Stimulated activated CD8-positive, alpha-beta memory T cell treated with anti-CD3 and anti-CD28 coated beads, Interleukin-4, amount 100 ng/mL, for 48 hours (primary cell): ENCODE data around the gene SH3RF1.

ENCODE experiments used
- DNase-seq: peaks from one replicate; pipeline ENCODE4 v3.0.0-alpha.2; 2020

The SH3RF1 gene

GRCh38 chr4:169274033-169274432, 3.3 kb upstream of the SH3RF1 start:
- DNase-seq: no peak

GRCh38 chr4:169272265-169272886, 1.6 kb upstream of the SH3RF1 start:
- no peak for DNase-seq

GRCh38 chr4:169271692-169272007, 894 bp upstream of the SH3RF1 start:
- no peak for DNase-seq

- peak; percentile 52 for DNase-seq
These were observed 593 bp downstream of the SH3RF1 start for GRCh38 chr4:169269916-169270809.

- no peak for DNase-seq
These were observed 1.6 kb downstream of the SH3RF1 start for GRCh38 chr4:169268951-169269760.

- no peak for DNase-seq
These were observed 3.7 kb downstream of the SH3RF1 start for GRCh38 chr4:169267070-169267469.

GRCh38 chr4:169266661-169267060, 4.1 kb downstream of the SH3RF1 start:
- no peak for DNase-seq

GRCh38 chr4:169266081-169266480, 4.7 kb downstream of the SH3RF1 start:
- no peak for DNase-seq

GRCh38 chr4:169263791-169264392, 6.9 kb downstream of the SH3RF1 start:
- DNase-seq: no peak

GRCh38 chr4:169260217-169260866, 10.4 kb downstream of the SH3RF1 start:
- DNase-seq: no peak

- DNase-seq: no peak
These were observed 11.5 kb downstream of the SH3RF1 start for GRCh38 chr4:169259271-169259670.

- DNase-seq: no peak
These were observed 12.6 kb downstream of the SH3RF1 start for GRCh38 chr4:169258141-169258540.

GRCh38 chr4:169256856-169257761, 13.6 kb downstream of the SH3RF1 start:
- no peak for DNase-seq

- DNase-seq: no peak
These were observed 14.6 kb downstream of the SH3RF1 start for GRCh38 chr4:169256101-169256612.

GRCh38 chr4:169254546-169254983, 16.2 kb downstream of the SH3RF1 start:
- no peak for DNase-seq

- DNase-seq: no peak
These were observed 16.9 kb downstream of the SH3RF1 start for GRCh38 chr4:169253904-169254303.

GRCh38 chr4:169253113-169253671, 17.6 kb downstream of the SH3RF1 start:
- no peak for DNase-seq

GRCh38 chr4:169252339-169253112, 18.2 kb downstream of the SH3RF1 start:
- DNase-seq: no peak

GRCh38 chr4:169251291-169252235, 19.2 kb downstream of the SH3RF1 start:
- DNase-seq: no peak
